K562 (cell line): ENCODE results near the gene CSK. TPM values are rescaled to one million over a fixed set of nuclear protein-coding genes. Genes with fewer than 3 reads are reported as not detected.

Source experiments
- ATAC-seq: fragments of 200-7000 bp; cut with Tn5 transposase; 3 replicates; pipeline ENCODE4 v1.9.1; 2020; ENCODE audit warnings: moderate library complexity
- BruUV-seq: library from RNA; stranded (reverse); fragments of 400-500 nt; replicated peaks from 2 replicates; lab custom pipeline; 2021; lab: Mats Ljungman, UMichigan
- CTCF ChIA-PET: fragments of 300-600 bp; formaldehyde crosslinking; extraction: SDS; loops from one replicate; lab custom pipeline; 2021; ENCODE audit warnings: low intra/inter-chr PET ratio; lab: Yijun Ruan, JAX
- POLR2A ChIA-PET: fragments of 300-600, 350-650 bp; sonication (Branson Sonifier 250); formaldehyde crosslinking; extraction: SDS; loops from one replicate; lab custom pipeline; 2021; ENCODE audit warnings: antibody characterized with exemption, inconsistent platforms; lab: Yijun Ruan, JAX
- DNase-seq, 4 experiments: peaks; one replicate each; pipeline versions ENCODE4 v3.0.0 to v3.0.0-alpha.2; 2011 to 2018; ENCODE audit warnings: low spot score in 3 of 4, mixed read lengths in 3 of 4; ENCODE audit errors: extremely low read depth in 1 of 4
- FAIRE-seq: peaks from 2 replicates; lab custom pipeline; 2011; peaks lifted over from hg19 to GRCh38; lab: Jason Lieb, UNC
- H2AFZ ChIP-seq: 2 replicates; pipeline ENCODE4 v1.6.0; 2011; ENCODE audit warnings: low read depth, low read length, control low read depth, inconsistent platforms
- H3K27ac ChIP-seq: fragments of 200-600 bp; 3 replicates; pipeline ENCODE4 v1.8.0; 2011; ENCODE audit warnings: low read depth, mild to moderate bottlenecking, control low read depth, inconsistent platforms, low read length, moderate library complexity, mixed read lengths; ENCODE audit errors: extremely low read depth
- H3K27me3 ChIP-seq, 2 experiments: fragments of 300-600 bp in 1 of 2; 2 replicates in 1 of 2; 3 replicates in 1 of 2; pipeline versions ENCODE4 v1.6.0 to v1.8.0; 2011; ENCODE audit warnings: inconsistent platforms in 2 of 2, low read length in 2 of 2, mild to moderate bottlenecking in 1 of 2, mixed read lengths in 1 of 2, moderate library complexity in 1 of 2; ENCODE audit not compliant: control insufficient read depth in 2 of 2, insufficient read depth in 2 of 2
- H3K36me3 ChIP-seq: fragments of 300-600 bp; 3 replicates; pipeline ENCODE4 v1.8.0; 2011; ENCODE audit warnings: mild to moderate bottlenecking, low read length, inconsistent platforms; ENCODE audit not compliant: control insufficient read depth, insufficient read depth
- H3K4me1 ChIP-seq, 2 experiments: fragments of 200-600 bp in 1 of 2; replicated peaks in 1 of 2; 2 replicates in 1 of 2; 3 replicates in 1 of 2; pipeline versions ENCODE4 v1.5.1 to v1.8.0; 2011; ENCODE audit warnings: inconsistent platforms in 2 of 2, low read length in 2 of 2, mild to moderate bottlenecking in 1 of 2, mixed read lengths in 1 of 2, moderate library complexity in 1 of 2; ENCODE audit not compliant: control insufficient read depth in 2 of 2, insufficient read depth in 2 of 2
- H3K4me2 ChIP-seq: 2 replicates; pipeline ENCODE4 v1.6.1; 2011; ENCODE audit warnings: low read length, control low read depth, inconsistent platforms, mixed read lengths; ENCODE audit not compliant: insufficient read depth
- H3K4me3 ChIP-seq: fragments of 200-600 bp; sonication (generic), shearing (Covaris generic); 2 replicates; pipeline ENCODE4 v1.5.1; 2016; ENCODE audit warnings: control low read depth, inconsistent platforms
- H3K79me2 ChIP-seq: fragments of 200-600 bp; 3 replicates; pipeline ENCODE4 v1.8.0; 2011; ENCODE audit warnings: low read length, inconsistent platforms; ENCODE audit not compliant: control insufficient read depth, insufficient read depth
- H3K9ac ChIP-seq, 2 experiments: 2 replicates each; pipeline versions ENCODE4 v1.6.0 to v1.6.1; 2011; ENCODE audit warnings: low read depth in 2 of 2, low read length in 2 of 2, control low read depth in 1 of 2, inconsistent platforms in 1 of 2, mild to moderate bottlenecking in 1 of 2, mixed read lengths in 1 of 2; ENCODE audit not compliant: insufficient read depth in 1 of 2
- H3K9me1 ChIP-seq: one replicate; pipeline ENCODE4 v1.6.0; 2011; ENCODE audit warnings: inconsistent platforms, mild to moderate bottlenecking, low read length, moderate library complexity; ENCODE audit not compliant: control insufficient read depth, insufficient read depth
- H3K9me3 ChIP-seq: replicated peaks from 2 replicates; pipeline ENCODE4 v1.5.1; 2011; ENCODE audit warnings: low read depth, low read length, inconsistent platforms; ENCODE audit not compliant: control insufficient read depth, insufficient read depth
- H4K20me1 ChIP-seq: replicated peaks from 2 replicates; pipeline ENCODE4 v1.6.1; 2011; ENCODE audit warnings: low read length, inconsistent platforms, mixed read lengths; ENCODE audit not compliant: control insufficient read depth, insufficient read depth
- EP300 ChIP-seq: IDR thresholded peaks from 2 replicates; pipeline ENCODE4 v1.6.1; 2012; ENCODE audit warnings: low read length, improper control_type of control experiment
- NFIC ChIP-seq: fragments of 450-650 bp; IDR thresholded peaks from 2 replicates; pipeline ENCODE4 v1.6.1; 2017; ENCODE audit warnings: mild to moderate bottlenecking, inconsistent platforms
- NONO ChIP-seq, 2 experiments: fragments of 200-400 bp in 1 of 2; fragments of 450-650 bp in 1 of 2; formaldehyde crosslinking in 1 of 2; IDR thresholded peaks; 2 replicates each; pipeline ENCODE4 v1.6.1; 2017; ENCODE audit warnings: low read depth in 2 of 2, mild to moderate bottlenecking in 2 of 2, moderate library complexity in 2 of 2, low read length in 1 of 2
- PHTF2 ChIP-seq: fragments of 250-450 bp; sonication (Bioruptor Pico); IDR thresholded peaks from 2 replicates; pipeline ENCODE4 v1.5.0; 2021; ENCODE audit warnings: mild to moderate bottlenecking
- SMARCE1 ChIP-seq: fragments of 450-650 bp; IDR thresholded peaks from 2 replicates; pipeline ENCODE4 v1.7.1; 2016; ENCODE audit warnings: mild to moderate bottlenecking
- SP2 ChIP-seq: IDR thresholded peaks from 2 replicates; pipeline ENCODE4 v1.6.1; 2011; ENCODE audit warnings: mild to moderate bottlenecking, low read depth, low read length, moderate library complexity; ENCODE audit not compliant: poor library complexity, severe bottlenecking; ENCODE audit errors: extremely low read depth
- TARDBP ChIP-seq: fragments of 450-650 bp; IDR thresholded peaks from 2 replicates; pipeline ENCODE4 v1.6.1; 2016
- ZKSCAN8 ChIP-seq: fragments of 200-800 bp; sonication (Bioruptor generic); IDR thresholded peaks from 2 replicates; pipeline ENCODE4 v1.6.1; 2016; ENCODE audit warnings: missing genetic modification characterization, missing compliant biosample characterization
- WGBS: fragments of 100-300 bp; shearing (Covaris generic); methylation state at CpG from one replicate; pipeline ENCODE4 v1.1.6; 2016; ENCODE audit warnings: low coverage, mixed read lengths; ENCODE audit not compliant: insufficient coverage; ENCODE audit errors: missing lambda C conversion rate; 5-methylcytosine and 5-hydroxymethylcytosine counted together
- in situ Hi-C: fragments of 300-500 bp; cut with MboI; formaldehyde crosslinking; loops from 4 replicates; pipeline ENCODE4 v1.15.0; 2018; ENCODE audit warnings: inconsistent platforms, mixed read lengths
- intact Hi-C: fragments of 100-400 bp; cut with micrococcal nuclease; formaldehyde crosslinking; loops from 2 replicates; pipeline ENCODE4 v1.14.2; 2022
- polyA plus RNA-seq, 8 experiments: library from polyadenylated mRNA; depleted of rRNA in 4 of 8; stranded (reverse) in 5 of 8; unstranded in 3 of 8; fragments of >200 nt; fragmentation: Nextera tagmentation in 2 of 8; fragmentation: Illumina TruSeq in 1 of 8; extraction: Ambion mirVana in 2 of 8; extraction: Trizol in 1 of 8; gene quantifications; 2 replicates each; pipeline versions ENCODE4 v1.2.1 to v1.2.3, GENCODE V29; 2011 to 2014; ENCODE audit warnings: inconsistent platforms in 1 of 8, missing spikeins in 1 of 8
- total RNA-seq, 7 experiments: library from RNA; depleted of rRNA in 6 of 7; stranded (reverse); fragments of >200 nt in 6 of 7; fragmentation: Illumina TruSeq in 2 of 7; extraction: Trizol in 2 of 7; gene quantifications; 2 replicates each; pipeline versions ENCODE4 v1.2.1 to v1.2.3, GENCODE V29; 2011 to 2021; ENCODE audit warnings: low replicate concordance in 1 of 7
- TF ChIP-seq, protein P1 (sequence below): IDR thresholded peaks from 2 replicates; pipeline ENCODE4 v1.6.1; 2011; ENCODE audit not compliant: insufficient read length; ENCODE audit errors: extremely low read depth
- TF ChIP-seq, protein P2 (sequence below), 2 experiments: fragments of 450-650 bp; IDR thresholded peaks; 2 replicates each; pipeline ENCODE4 v1.6.1; 2016; ENCODE audit warnings: mild to moderate bottlenecking in 2 of 2, borderline replicate concordance in 1 of 2, low read depth in 1 of 2, moderate library complexity in 1 of 2

Gene CSK
- total and polyA plus RNA-seq, 9 of the 15 experiments (the other 6 are each of a cell fraction or from before 2014, with no cell fraction given) = 1.5 to 112 (median 22.5) TPM

GRCh38 chr15:74776821-74777768 lies 4.8 kb upstream of the CSK start:
- Histone ChIP-seq H3K79me2 (peaks cover 3% of the 10 kb centered on the region; the same call in 1 of the 3 replicates), H3K9ac (peak overlapping the region in 1 of 2 experiments; percentile 50; a peak in 2 of 4 replicates), H3K36me3 (no peaks in the 10 kb centered on the region), H3K9me3 (no peaks in the 10 kb centered on the region), H3K4me1 (peaks cover 32 to 43% of the 10 kb centered on the region in 2 experiments), H3K4me2 (no peak overlapping the region), H3K9me1 (peaks cover 4% of the 10 kb centered on the region), H3K4me3 (no peak overlapping the region), H2AFZ (no peak overlapping the region), H3K27me3 (no peaks in the 10 kb centered on the region), H4K20me1 (no peaks in the 10 kb centered on the region), H3K27ac (no peak overlapping the region)
- FAIRE-seq (no peak), DNase-seq (no peak), ATAC-seq (no peak; the same call in 2 of the 3 replicates)
- in situ Hi-C loops (no loop called here), intact Hi-C loops (loop anchor here (10.0 kb wide), 1 partner anchor 428 kb away; the partner anchor contains the start of gene C15orf39)
- CTCF ChIA-PET = interaction anchor here (1.1 kb wide), 1 partner anchor 23 kb away, joined by 3 read pairs; no protein-coding TSS in a partner anchor
- POLR2A ChIA-PET = interaction anchor here (0.6 to 1.6 kb wide), 5 partner anchors 9 to 749 kb away, joined by 3 to 8 read pairs (median 3); no protein-coding TSS in a partner anchor
- WGBS = 52% methylated on average over 12 of the region's 13 CpGs
- BruUV-seq = no TSS peak
- TF ChIP-seq, protein P1, sequence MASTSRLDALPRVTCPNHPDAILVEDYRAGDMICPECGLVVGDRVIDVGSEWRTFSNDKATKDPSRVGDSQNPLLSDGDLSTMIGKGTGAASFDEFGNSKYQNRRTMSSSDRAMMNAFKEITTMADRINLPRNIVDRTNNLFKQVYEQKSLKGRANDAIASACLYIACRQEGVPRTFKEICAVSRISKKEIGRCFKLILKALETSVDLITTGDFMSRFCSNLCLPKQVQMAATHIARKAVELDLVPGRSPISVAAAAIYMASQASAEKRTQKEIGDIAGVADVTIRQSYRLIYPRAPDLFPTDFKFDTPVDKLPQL = no peak
- no peak for TF ChIP-seq SMARCE1
- no peak for TF ChIP-seq PHTF2 (CRISPR knock-in tag)
- no peak for TF ChIP-seq TARDBP
- TF ChIP-seq SP2 = no peak
- no peak for TF ChIP-seq NONO (IDR thresholded peaks at IDR 0.05; ENCODE audit: low read depth in 2 of 2, low read length in 1 of 2)
- TF ChIP-seq, protein P2, sequence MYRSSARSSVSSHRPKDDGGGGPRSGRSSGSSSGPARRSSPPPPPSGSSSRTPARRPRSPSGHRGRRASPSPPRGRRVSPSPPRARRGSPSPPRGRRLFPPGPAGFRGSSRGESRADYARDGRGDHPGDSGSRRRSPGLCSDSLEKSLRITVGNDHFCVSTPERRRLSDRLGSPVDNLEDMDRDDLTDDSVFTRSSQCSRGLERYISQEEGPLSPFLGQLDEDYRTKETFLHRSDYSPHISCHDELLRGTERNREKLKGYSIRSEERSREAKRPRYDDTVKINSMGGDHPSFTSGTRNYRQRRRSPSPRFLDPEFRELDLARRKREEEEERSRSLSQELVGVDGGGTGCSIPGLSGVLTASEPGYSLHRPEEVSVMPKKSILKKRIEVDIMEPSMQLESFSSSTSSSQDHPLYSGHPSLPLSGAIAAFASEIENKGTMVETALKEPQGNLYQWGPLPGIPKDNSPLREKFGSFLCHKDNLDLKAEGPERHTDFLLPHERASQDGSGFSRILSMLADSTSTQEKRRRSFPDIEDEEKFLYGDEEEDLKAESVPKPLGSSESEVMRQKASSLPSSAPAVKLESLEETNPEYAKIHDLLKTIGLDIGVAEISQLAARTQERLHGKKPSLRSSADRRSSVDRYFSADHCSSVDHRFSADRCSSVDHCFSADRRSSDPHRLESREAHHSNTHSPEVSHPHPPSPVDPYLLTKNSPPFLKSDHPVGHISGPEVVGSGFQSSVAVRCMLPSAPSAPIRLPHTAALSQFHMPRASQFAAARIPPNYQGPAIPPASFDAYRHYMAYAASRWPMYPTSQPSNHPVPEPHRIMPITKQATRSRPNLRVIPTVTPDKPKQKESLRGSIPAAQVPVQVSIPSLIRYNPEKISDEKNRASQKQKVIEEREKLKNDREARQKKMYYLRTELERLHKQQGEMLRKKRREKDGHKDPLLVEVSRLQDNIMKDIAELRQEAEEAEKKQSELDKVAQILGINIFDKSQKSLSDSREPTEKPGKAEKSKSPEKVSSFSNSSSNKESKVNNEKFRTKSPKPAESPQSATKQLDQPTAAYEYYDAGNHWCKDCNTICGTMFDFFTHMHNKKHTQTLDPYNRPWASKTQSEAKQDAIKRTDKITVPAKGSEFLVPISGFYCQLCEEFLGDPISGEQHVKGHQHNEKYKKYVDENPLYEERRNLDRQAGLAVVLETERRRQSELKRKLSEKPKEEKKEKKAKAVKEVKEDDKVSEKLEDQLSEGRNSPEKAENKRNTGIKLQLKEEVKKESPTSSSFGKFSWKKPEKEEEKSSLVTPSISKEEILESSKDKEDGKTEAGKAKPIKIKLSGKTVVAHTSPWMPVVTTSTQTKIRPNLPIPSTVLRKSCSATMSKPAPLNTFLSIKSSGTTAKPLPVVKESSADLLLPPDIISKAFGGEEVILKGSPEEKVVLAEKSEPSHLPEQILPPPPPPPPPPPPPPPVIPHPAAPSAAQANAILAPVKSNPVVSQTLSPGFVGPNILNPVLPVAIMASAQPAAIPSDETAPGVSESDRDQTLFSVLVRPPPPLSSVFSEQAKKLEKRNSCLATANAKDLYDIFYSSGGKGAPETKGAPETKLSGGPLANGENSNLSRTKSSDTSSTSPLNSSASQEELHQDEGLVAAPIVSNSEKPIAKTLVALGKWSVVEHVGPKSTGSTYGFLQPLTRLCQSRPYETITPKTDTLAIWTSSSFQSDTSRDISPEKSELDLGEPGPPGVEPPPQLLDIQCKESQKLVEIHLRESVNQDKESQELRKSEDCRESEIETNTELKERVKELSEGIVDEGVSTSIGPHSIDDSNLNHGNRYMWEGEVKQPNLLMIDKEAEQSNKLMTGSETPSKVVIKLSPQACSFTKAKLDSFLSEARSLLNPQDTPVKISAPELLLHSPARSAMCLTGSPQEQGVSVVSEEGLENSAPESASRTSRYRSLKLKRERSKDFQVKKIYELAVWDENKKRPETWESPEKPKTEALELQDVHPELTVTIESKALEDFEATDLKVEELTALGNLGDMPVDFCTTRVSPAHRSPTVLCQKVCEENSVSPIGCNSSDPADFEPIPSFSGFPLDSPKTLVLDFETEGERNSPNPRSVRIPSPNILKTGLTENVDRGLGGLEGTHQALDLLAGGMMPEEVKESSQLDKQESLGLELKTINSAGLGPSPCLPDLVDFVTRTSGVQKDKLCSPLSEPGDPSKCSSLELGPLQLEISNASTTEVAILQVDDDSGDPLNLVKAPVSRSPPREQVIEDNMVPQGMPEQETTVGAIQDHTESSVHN (IDR thresholded peaks at IDR 0.05; ENCODE audit: borderline replicate concordance in 1 of 2, low read depth in 1 of 2) = no peak
- TF ChIP-seq ZKSCAN8 = peak; percentile 32; the same call in 1 of the 2 replicates
- peak; percentile 27; the same call in 1 of the 2 replicates for TF ChIP-seq EP300
- TF ChIP-seq NFIC = peak; percentile 97
